ENCODE data around the gene COL4A1. TPM values are rescaled to one million over a fixed set of nuclear protein-coding genes. Genes with fewer than 3 reads are reported as not detected.

Gene COL4A1
- total and polyA plus RNA-seq, 8 donors = 418 to 1,057 (median 547) TPM

GRCh38 chr13:110109140-110109783 lies 197.7 kb downstream of the COL4A1 start:
- ATAC-seq (no peak), DNase-seq (no peak)
- no peak overlapping the region for H3K4me3 ChIP-seq
- no peaks in the 10 kb centered on the region for H3K9me3 ChIP-seq
- TF ChIP-seq CTCF (IDR thresholded peaks at IDR 0.05) = no peak
- H3K27me3 ChIP-seq = no peaks in the 10 kb centered on the region
- no peaks in the 10 kb centered on the region for H3K4me1 ChIP-seq
- H3K36me3 ChIP-seq = no peaks in the 10 kb centered on the region
- H3K27ac ChIP-seq = no peak overlapping the region
- intact Hi-C loops (cut with DNase I) = loop anchor here in 1 of 2 donors (10.0 kb wide), 1 partner anchor 1144 kb away; no protein-coding TSS in a partner anchor

- intact Hi-C loops (cut with DNase I) = loop anchor here in 1 of 2 donors (10.0 kb wide), 1 partner anchor 1144 kb away; no protein-coding TSS in a partner anchor
- peak; percentile 47 to 62 for TF ChIP-seq CTCF (IDR thresholded peaks at IDR 0.05)
- ATAC-seq (peak; percentile 94), DNase-seq (peak in 2 of 4 donors; percentile 73 to 82)
- Histone ChIP-seq H3K9me3 (no peaks in the 10 kb centered on the region), H3K36me3 (no peaks in the 10 kb centered on the region), H3K27me3 (no peaks in the 10 kb centered on the region), H3K4me3 (no peak overlapping the region), H3K4me1 (no peaks in the 10 kb centered on the region), H3K27ac (no peak overlapping the region)
These were observed 198.4 kb downstream of the COL4A1 start for GRCh38 chr13:110108348-110109139.

- no peak for TF ChIP-seq CTCF (IDR thresholded peaks at IDR 0.05)
- ATAC-seq = no peak
- H3K36me3 ChIP-seq = no peaks in the 10 kb centered on the region
- no peaks in the 10 kb centered on the region for H3K27me3 ChIP-seq
- intact Hi-C loops (cut with DNase I) = loop anchor here in 1 of 2 donors (10.0 kb wide), 1 partner anchor 1143 kb away; no protein-coding TSS in a partner anchor
- no peaks in the 10 kb centered on the region for H3K4me1 ChIP-seq
- no peaks in the 10 kb centered on the region for H3K9me3 ChIP-seq
- no peak overlapping the region for H3K27ac ChIP-seq
- no peak overlapping the region for H3K4me3 ChIP-seq
- no peak for DNase-seq
These were observed 199.2 kb downstream of the COL4A1 start for GRCh38 chr13:110107568-110108347.

- intact Hi-C loops (cut with DNase I) = loop anchor here in 1 of 2 donors (10.0 kb wide), 1 partner anchor 1142 kb away; no protein-coding TSS in a partner anchor
These were observed 200.2 kb downstream of the COL4A1 start for GRCh38 chr13:110106726-110107125.

More at GRCh38 chr13:110106726-110107125, 200.2 kb downstream of the COL4A1 start:
- DNase-seq (peak in 1 of 4 donors; percentile 23), ATAC-seq (no peak)
- no peak overlapping the region for H3K27ac ChIP-seq
- TF ChIP-seq CTCF (IDR thresholded peaks at IDR 0.05) = no peak
- no peaks in the 10 kb centered on the region for H3K27me3 ChIP-seq
- H3K4me1 ChIP-seq = no peaks in the 10 kb centered on the region
- H3K9me3 ChIP-seq = peaks cover 0 to 7% of the 10 kb centered on the region in 2 donors
- H3K4me3 ChIP-seq = no peak overlapping the region
- no peaks in the 10 kb centered on the region for H3K36me3 ChIP-seq
